Measurements from ENCODE around the gene KPNA5.
"Not testable (repeated sequence)": the region's sequence is repeated elsewhere in the genome, so short reads cannot be mapped to it uniquely, and the experiment has no call there.

KPNA5 gene

DNA sequence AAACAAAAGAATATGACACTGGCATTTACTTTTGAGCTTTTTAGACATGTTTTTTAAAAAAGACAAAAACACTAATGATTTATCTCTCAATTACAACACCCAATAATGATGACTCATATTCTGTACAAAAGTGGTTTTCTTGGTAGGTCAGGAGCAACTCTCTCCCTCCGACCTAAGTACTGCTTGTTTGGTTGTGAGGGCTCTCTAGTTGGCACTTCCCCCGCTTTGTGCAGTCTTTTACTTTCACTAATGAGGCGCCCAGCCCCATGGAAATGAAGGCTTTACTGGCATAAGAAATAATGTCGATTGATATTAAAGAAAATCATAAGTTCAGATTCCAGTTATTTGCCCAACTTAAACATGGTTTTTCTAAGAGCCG, 1.3 kb downstream of the KPNA5 start:
- H3K4me3 ChIP-seq (ENCODE audit: low read depth, low read length): peak overlapping the region; percentile 18
- TF ChIP-seq, protein P1, sequence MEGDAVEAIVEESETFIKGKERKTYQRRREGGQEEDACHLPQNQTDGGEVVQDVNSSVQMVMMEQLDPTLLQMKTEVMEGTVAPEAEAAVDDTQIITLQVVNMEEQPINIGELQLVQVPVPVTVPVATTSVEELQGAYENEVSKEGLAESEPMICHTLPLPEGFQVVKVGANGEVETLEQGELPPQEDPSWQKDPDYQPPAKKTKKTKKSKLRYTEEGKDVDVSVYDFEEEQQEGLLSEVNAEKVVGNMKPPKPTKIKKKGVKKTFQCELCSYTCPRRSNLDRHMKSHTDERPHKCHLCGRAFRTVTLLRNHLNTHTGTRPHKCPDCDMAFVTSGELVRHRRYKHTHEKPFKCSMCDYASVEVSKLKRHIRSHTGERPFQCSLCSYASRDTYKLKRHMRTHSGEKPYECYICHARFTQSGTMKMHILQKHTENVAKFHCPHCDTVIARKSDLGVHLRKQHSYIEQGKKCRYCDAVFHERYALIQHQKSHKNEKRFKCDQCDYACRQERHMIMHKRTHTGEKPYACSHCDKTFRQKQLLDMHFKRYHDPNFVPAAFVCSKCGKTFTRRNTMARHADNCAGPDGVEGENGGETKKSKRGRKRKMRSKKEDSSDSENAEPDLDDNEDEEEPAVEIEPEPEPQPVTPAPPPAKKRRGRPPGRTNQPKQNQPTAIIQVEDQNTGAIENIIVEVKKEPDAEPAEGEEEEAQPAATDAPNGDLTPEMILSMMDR (IDR thresholded peaks at IDR 0.05; ENCODE audit: borderline replicate concordance, insufficient read depth, low read depth, low read length): no peak

DNA sequence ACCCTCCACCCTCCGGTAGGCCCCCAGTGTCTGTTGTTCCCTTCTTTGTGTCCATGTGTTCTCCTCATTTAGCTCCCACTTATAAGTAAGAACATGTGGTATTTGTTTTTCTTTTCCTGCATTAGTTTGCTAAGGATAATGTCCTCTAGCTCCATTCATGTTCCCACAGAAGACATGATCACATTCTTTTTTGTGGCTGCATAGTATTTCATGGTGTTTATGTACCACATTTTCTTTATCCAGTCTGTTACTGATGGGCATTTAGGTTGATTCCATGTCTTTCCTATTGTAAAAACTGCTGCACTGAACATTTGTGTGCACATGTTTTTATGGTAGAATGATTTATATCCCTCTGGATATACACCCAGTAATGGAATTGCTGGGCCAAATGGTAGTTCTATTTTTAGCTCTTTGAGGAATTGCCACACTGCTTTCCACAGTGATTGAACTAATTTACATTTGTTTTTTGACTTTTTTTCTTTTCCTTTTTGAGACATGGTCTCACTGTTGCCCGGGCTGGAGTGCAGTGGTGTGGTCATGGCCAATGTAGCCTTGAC, 4.5 kb downstream of the KPNA5 start:
- TF ChIP-seq, protein P1 (IDR thresholded peaks at IDR 0.05; ENCODE audit: borderline replicate concordance, insufficient read depth, low read depth, low read length): no peak
- no peak overlapping the region for H3K4me3 ChIP-seq (ENCODE audit: low read depth, low read length)

DNA sequence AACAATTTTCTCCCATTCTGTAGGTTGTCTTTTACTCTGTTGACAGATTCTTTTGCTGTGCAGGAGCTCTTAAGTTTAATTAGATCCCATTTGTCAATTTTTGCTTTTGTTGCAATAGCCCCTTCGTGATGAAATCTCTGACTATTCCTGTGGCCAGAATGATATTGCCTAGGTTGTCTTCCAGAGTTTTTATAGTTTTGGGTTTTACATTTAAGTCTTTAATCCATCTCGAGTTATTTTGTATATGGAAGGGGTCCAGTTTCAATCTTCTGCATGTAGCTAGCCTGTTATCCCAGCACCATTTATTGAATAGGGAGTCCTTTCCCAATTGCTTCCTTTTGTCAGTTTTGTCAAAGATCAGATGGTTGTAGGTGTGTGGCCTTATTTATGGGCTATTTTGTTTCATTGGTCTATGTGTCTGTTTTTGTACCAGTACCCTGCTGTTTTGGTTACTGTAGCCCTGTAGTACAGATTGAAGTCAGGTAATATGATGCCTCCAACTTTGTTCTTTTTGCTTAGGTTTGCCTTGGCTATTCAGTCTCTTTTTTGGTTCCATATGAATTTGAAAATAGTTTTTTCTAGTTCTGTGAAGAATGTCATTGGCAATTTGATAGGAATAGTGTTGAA, 5.6 kb downstream of the KPNA5 start:
- H3K4me3 ChIP-seq (ENCODE audit: low read depth, low read length): not testable (repeated sequence)

GRCh38 chr6:116691154-116691553, 10.1 kb downstream of the KPNA5 start:
- no peak overlapping the region for H3K4me3 ChIP-seq (ENCODE audit: low read depth, low read length)
- TF ChIP-seq, protein P1 (IDR thresholded peaks at IDR 0.05; ENCODE audit: borderline replicate concordance, insufficient read depth, low read depth, low read length): no peak

DNA sequence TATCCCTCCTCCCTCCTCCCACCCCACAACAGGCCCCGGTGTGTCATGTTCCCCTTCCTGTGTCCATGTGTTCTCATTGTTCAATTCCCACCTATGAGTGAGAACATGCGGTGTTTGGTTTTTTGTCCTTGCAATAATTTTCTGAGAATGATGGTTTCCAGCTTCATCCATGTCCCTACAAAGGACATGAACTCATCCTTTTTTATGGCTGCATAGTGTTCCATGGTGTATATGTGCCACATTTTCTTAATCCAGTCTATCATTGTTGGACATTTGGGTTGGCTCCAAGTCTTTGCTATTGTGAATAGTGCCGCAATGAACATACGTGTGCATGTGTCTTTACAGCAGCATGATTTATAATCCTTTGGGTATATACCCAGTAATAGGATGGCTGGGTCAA, 11.9 kb downstream of the KPNA5 start:
- not testable (repeated sequence) for H3K4me3 ChIP-seq (ENCODE audit: low read depth, low read length)

DNA sequence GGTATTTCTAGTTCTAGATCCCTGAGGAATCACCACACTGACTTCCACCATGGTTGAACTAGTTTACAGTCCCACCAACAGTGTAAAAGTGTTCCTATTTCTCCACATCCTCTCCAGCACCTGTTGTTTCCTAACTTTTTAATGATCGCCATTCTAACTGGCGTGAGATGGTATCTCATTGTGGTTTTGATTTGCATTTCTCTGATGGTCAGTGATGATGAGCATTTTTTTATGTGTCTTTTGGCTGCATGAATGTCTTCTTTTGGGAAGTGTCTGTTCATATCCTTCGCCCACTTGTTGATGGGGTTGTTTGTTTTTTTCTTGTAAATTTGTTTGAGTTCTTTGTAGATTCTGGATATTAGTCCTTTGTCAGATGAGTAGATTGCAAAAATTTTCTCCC, 12.3 kb downstream of the KPNA5 start:
- not testable (repeated sequence) for H3K4me3 ChIP-seq (ENCODE audit: low read depth, low read length)

GRCh38 chr6:116695401-116695800, 14.4 kb downstream of the KPNA5 start:
- TF ChIP-seq, protein P1 (IDR thresholded peaks at IDR 0.05; ENCODE audit: borderline replicate concordance, insufficient read depth, low read depth, low read length): no peak
- no peak overlapping the region for H3K4me3 ChIP-seq (ENCODE audit: low read depth, low read length)

DNA sequence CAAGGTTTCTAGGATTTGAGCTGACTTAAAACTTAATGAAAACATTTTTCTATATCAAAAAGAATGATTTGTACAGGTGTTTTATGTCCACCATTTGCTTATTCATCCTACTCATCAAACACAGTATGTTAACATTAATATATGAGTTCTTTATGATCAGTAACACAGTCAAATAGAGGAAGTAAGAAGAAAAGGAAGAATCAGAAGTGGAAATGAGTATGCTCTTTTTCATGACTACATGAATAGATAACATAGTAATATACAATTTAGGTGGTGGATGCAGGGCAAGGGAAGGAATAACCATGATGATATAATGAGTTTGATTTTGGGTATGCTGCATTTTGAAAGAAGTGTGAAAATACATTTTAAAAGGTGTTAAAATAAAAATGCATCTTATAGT, 16.5 kb downstream of the KPNA5 start:
- TF ChIP-seq, protein P1 (IDR thresholded peaks at IDR 0.05; ENCODE audit: borderline replicate concordance, insufficient read depth, low read depth, low read length): no peak
- no peak overlapping the region for H3K4me3 ChIP-seq (ENCODE audit: low read depth, low read length)

GRCh38 chr6:116703888-116704287, 22.9 kb downstream of the KPNA5 start:
- not testable (repeated sequence) for H3K4me3 ChIP-seq (ENCODE audit: low read depth, low read length)
